ENCODE data around the gene POLR2E.

GRCh38 chr19:1121395-1121794, 26.2 kb upstream of the POLR2E start:
- TF ChIP-seq CTCF (IDR thresholded peaks at IDR 0.05; ENCODE audit: poor library complexity, severe bottlenecking) (no peak), EZH2 (IDR thresholded peaks at IDR 0.05; ENCODE audit: borderline replicate concordance, insufficient read depth, low read length, poor library complexity, severe bottlenecking) (no peak), POLR2AphosphoS5 (IDR thresholded peaks at IDR 0.05) (no peak), TAF1 (IDR thresholded peaks at IDR 0.05; ENCODE audit: low read depth) (no peak)
